Measurements from ENCODE around the gene PLAAT4. TPM values are rescaled to one million over a fixed set of nuclear protein-coding genes. Genes with fewer than 3 reads are reported as not detected.

Gene PLAAT4
- total and polyA plus RNA-seq, 2 donors from 2014 or later, result 111 to 579 TPM

DNA sequence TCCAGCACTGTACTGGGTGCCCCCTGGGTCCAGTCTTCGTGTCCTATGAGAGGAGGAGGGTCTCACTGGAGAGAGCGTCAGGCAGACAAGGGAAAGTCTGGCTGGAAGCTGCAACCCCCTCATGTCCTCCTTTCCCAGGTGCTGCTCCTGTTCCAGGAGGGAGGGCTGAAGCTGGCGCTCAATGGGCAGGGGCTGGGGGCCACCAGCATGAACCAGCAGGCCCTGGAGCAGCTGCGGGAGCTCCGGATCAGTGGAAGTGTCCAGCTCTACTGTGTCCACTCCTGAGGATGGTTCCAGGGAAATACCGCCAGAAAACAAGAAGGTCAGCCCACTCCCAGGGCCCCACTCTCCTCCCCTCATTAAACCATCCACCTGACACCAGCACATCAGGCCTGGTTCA lies 20.5 kb upstream of the PLAAT4 start:
- no peak overlapping the region for H3K9ac ChIP-seq (ENCODE audit: low read length in 3 of 3)
- FAIRE-seq (no peak), DNase-seq (no peak)
- H3K9me3 ChIP-seq (ENCODE audit: control insufficient read depth in 2 of 3, insufficient read depth in 1 of 3, low read length in 3 of 3), result no peaks in the 10 kb centered on the region
- H3K4me3 ChIP-seq (ENCODE audit: low read length in 3 of 3), result no peak overlapping the region
- intact Hi-C loops (cut with DNase I), result no loop called here
- no peaks in the 10 kb centered on the region for H3K4me1 ChIP-seq (ENCODE audit: control insufficient read depth in 2 of 3, insufficient read depth in 2 of 3, low read depth in 1 of 3, low read length in 3 of 3)
- TF ChIP-seq CTCF (IDR thresholded peaks at IDR 0.05; ENCODE audit: borderline replicate concordance, extremely low read depth, insufficient read depth), result no peak
- no peaks in the 10 kb centered on the region for H3K36me3 ChIP-seq (ENCODE audit: control insufficient read depth in 2 of 3, insufficient read depth in 3 of 3, low read length in 3 of 3)
- H3K27ac ChIP-seq (ENCODE audit: low read depth in 2 of 2, low read length in 2 of 2), result no peak overlapping the region
- H3K27me3 ChIP-seq (ENCODE audit: control insufficient read depth, insufficient read depth, low read length), result no peaks in the 10 kb centered on the region

DNA sequence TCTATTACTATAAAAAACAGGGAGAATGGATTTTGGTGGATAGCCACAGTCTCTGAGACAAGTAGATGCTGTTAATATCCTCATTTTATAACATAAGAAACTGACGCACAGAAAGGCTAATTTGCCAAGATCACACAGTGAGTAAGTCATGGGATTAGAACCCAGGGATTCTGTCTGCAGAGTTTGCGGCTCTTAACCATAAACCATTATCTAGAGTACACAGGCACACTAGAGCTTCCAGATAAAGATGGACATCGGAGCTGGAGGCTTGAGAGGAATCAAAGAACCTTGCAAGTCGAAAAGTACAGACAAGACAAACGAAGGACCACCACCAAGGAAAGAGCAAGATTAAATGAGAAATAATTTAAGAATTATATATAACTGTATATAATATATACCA lies 19.5 kb upstream of the PLAAT4 start:
- DNase-seq, result no peak
- no peak for TF ChIP-seq CTCF (IDR thresholded peaks at IDR 0.05; ENCODE audit: borderline replicate concordance, extremely low read depth, insufficient read depth)
- no peak overlapping the region for H3K9ac ChIP-seq (ENCODE audit: low read length in 3 of 3)
- intact Hi-C loops (cut with DNase I), result no loop called here
- H3K4me1 ChIP-seq (ENCODE audit: control insufficient read depth in 2 of 3, insufficient read depth in 2 of 3, low read depth in 1 of 3, low read length in 3 of 3), result no peaks in the 10 kb centered on the region
- FAIRE-seq, result no peak
- no peak overlapping the region for H3K4me3 ChIP-seq (ENCODE audit: low read length in 3 of 3)
- no peak overlapping the region for H3K27ac ChIP-seq (ENCODE audit: low read depth in 2 of 2, low read length in 2 of 2)
- no peaks in the 10 kb centered on the region for H3K36me3 ChIP-seq (ENCODE audit: control insufficient read depth in 2 of 3, insufficient read depth in 3 of 3, low read length in 3 of 3)
- no peaks in the 10 kb centered on the region for H3K9me3 ChIP-seq (ENCODE audit: control insufficient read depth in 2 of 3, insufficient read depth in 1 of 3, low read length in 3 of 3)
- no peaks in the 10 kb centered on the region for H3K27me3 ChIP-seq (ENCODE audit: control insufficient read depth, insufficient read depth, low read length)

DNA sequence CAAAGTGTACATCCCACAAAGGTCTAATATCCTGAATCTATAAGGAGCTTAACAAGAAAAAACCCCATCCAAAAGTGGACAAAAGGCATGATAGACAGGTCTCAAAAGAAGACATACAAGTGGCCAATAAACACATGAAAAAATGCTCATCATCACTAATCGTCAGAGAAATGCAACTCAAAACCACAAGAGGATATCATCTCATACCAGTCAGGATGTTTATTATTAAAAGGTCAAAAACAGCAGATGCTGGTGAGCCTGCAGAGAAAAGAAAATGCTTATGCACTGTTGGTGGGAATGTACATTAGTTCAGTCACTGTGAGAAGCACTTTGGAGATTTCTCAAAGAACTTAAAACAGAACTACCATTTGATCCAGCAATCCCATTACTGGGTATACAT lies 18.1 kb upstream of the PLAAT4 start:
- no peak overlapping the region for H3K27ac ChIP-seq (ENCODE audit: low read depth in 2 of 2, low read length in 2 of 2)

More for the DNA sequence above, 18.1 kb upstream of the PLAAT4 start:
- Histone ChIP-seq H3K4me1 (ENCODE audit: control insufficient read depth in 2 of 3, insufficient read depth in 2 of 3, low read depth in 1 of 3, low read length in 3 of 3) (no peaks in the 10 kb centered on the region), H3K9ac (ENCODE audit: low read length in 3 of 3) (no peak overlapping the region), H3K36me3 (ENCODE audit: control insufficient read depth in 2 of 3, insufficient read depth in 3 of 3, low read length in 3 of 3) (no peaks in the 10 kb centered on the region), H3K4me3 (ENCODE audit: low read length in 3 of 3) (no peak overlapping the region), H3K27me3 (ENCODE audit: control insufficient read depth, insufficient read depth, low read length) (no peaks in the 10 kb centered on the region), H3K9me3 (ENCODE audit: control insufficient read depth in 2 of 3, insufficient read depth in 1 of 3, low read length in 3 of 3) (no peaks in the 10 kb centered on the region)
- intact Hi-C loops (cut with DNase I), result no loop called here
- FAIRE-seq, result no peak
- TF ChIP-seq CTCF (IDR thresholded peaks at IDR 0.05; ENCODE audit: borderline replicate concordance, extremely low read depth, insufficient read depth), result no peak
- no peak for DNase-seq

Measured in kidney (tissue), 14 donors.